GM19372 (cell line): Measurements from ENCODE around the gene NSD1.
A peak's percentile ranks its signal among the peaks of the same experiment; 100 is the strongest.
"Not testable (repeated sequence)": the region's sequence is repeated elsewhere in the genome, so short reads cannot be mapped to it uniquely, and the experiment has no call there.

Experiments
- ATAC-seq: cut with Tn5 transposase; IDR thresholded peaks from one replicate; pipeline ENCODE4 v1.9.1; 2021; ENCODE audit warnings: mild to moderate bottlenecking, low read depth, moderate library complexity; ENCODE audit not compliant: unreplicated experiment

Gene NSD1

GRCh38 chr5:177123789-177124485, 9.6 kb upstream of the NSD1 start:
- ATAC-seq = no peak

GRCh38 chr5:177124486-177124991, 9.0 kb upstream of the NSD1 start:
- no peak for ATAC-seq

- no peak for ATAC-seq
Measured at GRCh38 chr5:177126771-177127170, 6.8 kb upstream of the NSD1 start.

DNA sequence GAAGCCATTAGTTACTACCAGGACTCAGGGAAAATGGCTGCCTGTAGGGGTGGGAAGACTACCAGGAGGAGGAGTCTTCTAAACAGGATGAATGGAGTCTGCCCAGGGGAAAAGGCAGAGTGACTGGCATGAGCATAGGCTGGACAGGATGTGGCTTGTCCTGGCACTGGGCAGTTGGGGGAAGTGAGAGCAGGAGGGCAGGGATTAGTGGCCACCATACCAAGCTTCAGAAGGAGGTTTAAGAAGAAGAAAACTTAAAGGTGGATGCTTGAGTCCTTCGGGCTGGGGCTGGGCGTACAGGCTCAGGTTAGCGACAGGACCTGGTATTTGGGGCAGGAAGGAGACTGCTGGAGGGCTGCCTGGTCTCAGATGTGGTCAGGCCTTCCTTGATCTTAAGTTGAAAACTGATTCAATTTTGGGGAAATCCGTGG, 5.0 kb upstream of the NSD1 start:
- ATAC-seq = no peak

GRCh38 chr5:177130211-177131018, 3.2 kb upstream of the NSD1 start:
- no peak for ATAC-seq

- ATAC-seq = no peak
Measured at GRCh38 chr5:177131019-177131320, 2.6 kb upstream of the NSD1 start.

DNA sequence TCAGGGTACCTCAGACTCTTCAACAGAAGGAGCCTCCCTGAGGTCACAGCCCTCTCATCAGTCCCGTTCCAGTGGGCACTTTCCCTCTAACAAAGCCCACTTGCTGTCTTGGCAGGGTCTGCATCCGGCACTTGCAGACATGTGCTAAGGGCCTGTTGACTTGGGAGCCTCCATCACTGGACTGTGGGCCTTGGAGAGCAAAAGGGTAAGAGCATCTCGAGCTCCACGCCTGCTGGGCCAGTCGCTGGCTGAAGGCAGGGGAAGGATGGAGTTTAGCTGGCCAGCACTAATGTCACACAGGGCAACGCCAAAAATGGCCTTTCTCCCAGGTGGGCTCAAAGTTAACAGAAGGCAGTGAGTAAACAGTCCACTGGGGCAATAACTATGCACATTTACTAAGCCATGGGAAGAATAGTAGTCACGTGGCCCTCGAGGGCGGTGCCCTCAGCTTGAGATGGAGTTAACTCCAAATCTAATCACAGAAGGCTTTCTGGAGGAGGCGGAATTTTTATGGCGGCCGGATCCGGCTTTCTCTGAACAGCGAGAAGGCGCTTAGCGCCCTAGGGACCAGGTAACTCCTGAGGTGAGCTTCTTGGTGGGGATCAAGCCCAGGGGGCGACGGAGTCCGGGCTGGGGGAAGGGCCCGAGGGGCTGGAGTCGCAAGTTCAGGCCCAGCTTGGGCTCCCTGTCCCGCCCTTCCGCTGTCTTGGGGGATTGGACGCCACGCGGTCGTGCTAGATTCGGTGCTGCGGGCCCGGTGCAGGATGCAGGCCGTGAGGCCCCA, 2.0 kb upstream of the NSD1 start:
- no peak for ATAC-seq

GRCh38 chr5:177132136-177133095, 1.2 kb upstream of the NSD1 start:
- no peak for ATAC-seq

- ATAC-seq = peak; percentile 28
Measured at GRCh38 chr5:177133853-177134696, 502 bp downstream of the NSD1 start.

DNA sequence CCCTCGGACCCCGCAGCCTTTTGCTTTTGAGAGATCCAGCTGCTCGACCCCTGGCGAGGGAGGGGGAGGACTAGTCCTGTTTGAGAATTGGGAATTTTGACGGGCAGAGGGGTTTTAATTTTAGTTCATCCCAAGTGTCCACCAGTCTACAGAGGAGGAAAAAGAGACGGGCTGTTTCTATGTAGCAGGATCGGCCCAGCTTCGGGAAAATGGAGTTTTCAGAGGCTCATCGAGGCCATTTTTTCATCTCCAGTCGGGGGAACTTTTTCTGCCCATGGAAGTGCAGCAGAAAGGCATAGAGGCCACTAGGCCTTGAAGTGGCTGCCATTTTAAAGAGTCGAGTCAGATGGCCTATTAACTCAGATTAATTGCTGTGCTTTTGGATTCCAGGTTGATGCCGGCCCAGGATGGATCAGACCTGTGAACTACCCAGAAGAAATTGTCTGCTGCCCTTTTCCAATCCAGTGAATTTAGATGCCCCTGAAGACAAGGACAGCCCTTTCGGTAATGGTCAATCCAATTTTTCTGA, 1.2 kb downstream of the NSD1 start:
- no peak for ATAC-seq

- no peak for ATAC-seq
Measured at GRCh38 chr5:177140312-177140711, 6.7 kb downstream of the NSD1 start.

DNA sequence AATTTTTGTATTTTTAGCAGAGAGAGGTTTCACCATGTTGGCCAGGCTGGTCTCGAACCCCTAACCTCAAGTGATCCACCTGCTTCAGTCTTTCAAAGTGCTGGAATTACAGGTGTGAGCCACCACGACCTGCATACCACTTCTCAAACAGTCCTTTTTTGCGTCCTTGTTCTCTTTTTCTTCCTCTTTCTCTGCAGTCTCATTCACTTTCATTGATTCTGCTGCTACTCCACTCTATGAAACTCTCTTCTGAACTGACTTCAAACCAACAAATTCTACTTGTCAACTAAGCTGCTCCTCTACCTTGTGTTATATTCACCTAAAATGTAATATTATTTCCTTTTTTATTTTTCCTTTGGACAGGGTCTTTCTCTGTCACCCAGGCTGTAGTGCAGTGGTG, 7.9 kb downstream of the NSD1 start:
- ATAC-seq = no peak

DNA sequence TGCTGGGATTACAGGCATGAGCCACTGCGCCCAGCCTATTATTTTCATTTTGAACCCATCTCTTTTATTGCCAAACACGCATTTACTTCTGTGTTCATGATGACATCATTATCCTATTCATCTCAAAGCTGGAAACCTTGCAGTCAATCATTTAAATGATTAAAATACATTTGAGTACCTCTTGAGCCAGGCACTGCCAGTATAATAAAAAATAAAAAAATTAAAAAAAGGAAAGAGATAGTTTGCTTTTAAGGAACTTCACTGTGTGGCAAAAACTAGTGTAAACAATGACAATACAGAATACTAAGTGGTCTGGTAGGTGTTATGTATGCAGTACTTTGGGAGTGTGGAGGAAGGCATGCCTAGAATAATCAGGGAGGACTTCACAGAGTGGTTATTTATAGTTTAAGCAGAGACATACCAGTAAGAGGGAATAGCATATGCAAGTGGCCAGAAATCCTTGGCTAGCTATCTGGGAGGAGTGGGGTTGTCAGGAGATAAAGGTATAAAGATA, 8.6 kb downstream of the NSD1 start:
- ATAC-seq = no peak

GRCh38 chr5:177142778-177143177, 9.2 kb downstream of the NSD1 start:
- ATAC-seq = no peak

- ATAC-seq = no peak
Measured at GRCh38 chr5:177146891-177147638, 13.5 kb downstream of the NSD1 start.

DNA sequence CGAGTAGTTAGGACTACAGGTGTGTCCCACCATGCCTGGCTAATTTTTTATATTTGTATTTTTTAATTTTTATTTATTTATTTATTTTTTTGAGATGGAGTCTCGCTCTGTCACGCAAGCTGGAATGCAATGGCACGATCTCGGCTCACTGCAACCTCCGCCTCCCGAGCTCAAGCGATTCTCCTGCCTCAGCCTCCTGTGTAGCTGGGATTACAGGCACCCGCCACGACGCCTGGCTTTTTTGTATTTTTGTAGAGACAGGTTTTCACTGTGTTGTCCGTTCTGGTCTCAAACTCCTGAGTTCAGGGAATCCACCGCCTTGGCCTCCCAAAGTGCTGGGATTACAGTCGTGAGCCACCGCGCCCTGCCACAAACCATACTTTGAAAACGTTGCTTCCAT, 16.5 kb downstream of the NSD1 start:
- ATAC-seq = not testable (repeated sequence)

GRCh38 chr5:177154003-177154643, 20.6 kb downstream of the NSD1 start:
- ATAC-seq = no peak

DNA sequence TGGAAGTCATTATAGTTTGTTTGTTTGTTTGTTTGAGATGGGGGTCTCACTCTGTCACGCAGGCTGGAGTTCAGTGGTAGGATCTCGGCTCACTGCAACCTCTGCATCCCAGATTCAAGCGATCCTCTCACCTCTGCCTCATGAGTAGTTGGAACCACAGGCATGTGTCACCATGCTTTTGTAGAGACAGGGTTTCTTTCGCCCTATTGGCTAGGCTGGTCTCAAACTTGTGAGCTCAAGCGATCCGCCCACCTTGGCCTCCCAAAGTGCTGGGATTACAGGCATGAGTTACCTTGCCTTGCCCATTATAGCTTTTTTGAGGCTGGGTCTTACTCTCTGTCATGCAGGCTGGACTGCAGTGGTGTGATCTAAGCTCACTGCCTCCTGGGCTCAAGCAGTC, 28.8 kb downstream of the NSD1 start:
- no peak for ATAC-seq
